Stimulated activated CD8-positive, alpha-beta memory T cell treated with anti-CD3 and anti-CD28 coated beads, Interleukin-7, amount 100 ng/mL, for 4 hours (primary cell): Measurements from ENCODE around the gene N4BP2.

Experiments used
- DNase-seq, 2 donors: peaks; one replicate each; pipeline ENCODE4 v3.0.0-alpha.2; 2020; ENCODE audit warnings: low read depth in 2 of 2

The N4BP2 gene

GRCh38 chr4:40192114-40193015, 135.7 kb downstream of the N4BP2 start:
- no peak for DNase-seq

- no peak for DNase-seq
Observed at GRCh38 chr4:40193016-40193571, 136.4 kb downstream of the N4BP2 start.

GRCh38 chr4:40193578-40193977, 136.9 kb downstream of the N4BP2 start:
- no peak for DNase-seq

- DNase-seq: no peak
Observed at GRCh38 chr4:40194602-40195161, 138.0 kb downstream of the N4BP2 start.

GRCh38 chr4:40195182-40196177, 138.8 kb downstream of the N4BP2 start:
- DNase-seq: no peak

GRCh38 chr4:40196272-40196671, 139.6 kb downstream of the N4BP2 start:
- DNase-seq: no peak

- peak; percentile 71 to 86 for DNase-seq
Observed at GRCh38 chr4:40196724-40197281, 140.2 kb downstream of the N4BP2 start, which contains the start of gene RHOH. Gene RHOH, plus strand, starts transcription at chr4:40197031. Its CDS starts 46,356 bp downstream, at chr4:40243387.

- DNase-seq: no peak
Observed at GRCh38 chr4:40197879-40198689, 141.4 kb downstream of the N4BP2 start.

GRCh38 chr4:40199179-40199670, 142.6 kb downstream of the N4BP2 start:
- no peak for DNase-seq

- DNase-seq: peak; percentile 52 to 60
Observed at GRCh38 chr4:40199999-40200874, 143.6 kb downstream of the N4BP2 start.

GRCh38 chr4:40200875-40201801, 144.5 kb downstream of the N4BP2 start:
- no peak for DNase-seq

GRCh38 chr4:40201898-40202297, 145.2 kb downstream of the N4BP2 start:
- no peak for DNase-seq

GRCh38 chr4:40202474-40202873, 145.8 kb downstream of the N4BP2 start:
- DNase-seq: no peak

GRCh38 chr4:40204507-40205258, 148.0 kb downstream of the N4BP2 start:
- no peak for DNase-seq

- no peak for DNase-seq
Observed at GRCh38 chr4:40205259-40206198, 148.9 kb downstream of the N4BP2 start.

GRCh38 chr4:40206426-40206825, 149.8 kb downstream of the N4BP2 start:
- DNase-seq: no peak
